ENCODE data around the gene PPP2R2D. TPM values are rescaled to one million over a fixed set of nuclear protein-coding genes. Genes with fewer than 3 reads are reported as not detected.

PPP2R2D gene
- polyA plus RNA-seq (ENCODE audit: insufficient read length in 3 of 3): 10 to 100 TPM; 43.2 to 47.6 (median 46.8) TPM
- long read RNA-seq, donor 1, full-length matches to known transcripts: 1 of 190 reads
- long read RNA-seq, donor 1, partial matches to known transcripts: 74 of 190 reads
- long read RNA-seq, donor 1, other reads (novel, unspliced or antisense): 115 of 190 reads
- long read RNA-seq, donor 2, full-length matches to known transcripts: 1 of 123 reads
- long read RNA-seq, donor 2, partial matches to known transcripts: 61 of 123 reads
- long read RNA-seq, donor 2, other reads (novel, unspliced or antisense): 61 of 123 reads
- long read RNA-seq, donor 3, full-length matches to known transcripts: 4 of 4 reads
- long read RNA-seq, donor 3, partial matches to known transcripts: 0 of 4 reads
- long read RNA-seq, donor 3, other reads (novel, unspliced or antisense): 0 of 4 reads
- long read RNA-seq, donor 4, full-length matches to known transcripts: 2 of 2 reads
- long read RNA-seq, donor 4, partial matches to known transcripts: 0 of 2 reads
- long read RNA-seq, donor 4, other reads (novel, unspliced or antisense): 0 of 2 reads
- long read RNA-seq, donor 5: 0 reads
- long read RNA-seq, donor 6, full-length matches to known transcripts: 4 of 12 reads
- long read RNA-seq, donor 6, partial matches to known transcripts: 8 of 12 reads
- long read RNA-seq, donor 6, other reads (novel, unspliced or antisense): 0 of 12 reads
- long read RNA-seq, donor 7, full-length matches to known transcripts: 5 of 243 reads
- long read RNA-seq, donor 7, partial matches to known transcripts: 108 of 243 reads
- long read RNA-seq, donor 7, other reads (novel, unspliced or antisense): 130 of 243 reads
- long read RNA-seq, donor 8, full-length matches to known transcripts: 8 of 15 reads
- long read RNA-seq, donor 8, partial matches to known transcripts: 7 of 15 reads
- long read RNA-seq, donor 8, other reads (novel, unspliced or antisense): 0 of 15 reads
- long read RNA-seq, donor 9, full-length matches to known transcripts: 1 of 1 reads
- long read RNA-seq, donor 9, partial matches to known transcripts: 0 of 1 reads
- long read RNA-seq, donor 9, other reads (novel, unspliced or antisense): 0 of 1 reads
- long read RNA-seq, donor 10, full-length matches to known transcripts: 4 of 4 reads
- long read RNA-seq, donor 10, partial matches to known transcripts: 0 of 4 reads
- long read RNA-seq, donor 10, other reads (novel, unspliced or antisense): 0 of 4 reads
- long read RNA-seq, donor 11: 0 reads
- long read RNA-seq, donor 12, full-length matches to known transcripts: 2 of 111 reads
- long read RNA-seq, donor 12, partial matches to known transcripts: 41 of 111 reads
- long read RNA-seq, donor 12, other reads (novel, unspliced or antisense): 68 of 111 reads
- long read RNA-seq, donor 13: 0 reads
- long read RNA-seq, donor 14, full-length matches to known transcripts: 10 of 10 reads
- long read RNA-seq, donor 14, partial matches to known transcripts: 0 of 10 reads
- long read RNA-seq, donor 14, other reads (novel, unspliced or antisense): 0 of 10 reads
- long read RNA-seq, donor 15, full-length matches to known transcripts: 3 of 3 reads
- long read RNA-seq, donor 15, partial matches to known transcripts: 0 of 3 reads
- long read RNA-seq, donor 15, other reads (novel, unspliced or antisense): 0 of 3 reads
- long read RNA-seq, donor 16, full-length matches to known transcripts: 13 of 510 reads
- long read RNA-seq, donor 16, partial matches to known transcripts: 174 of 510 reads
- long read RNA-seq, donor 16, other reads (novel, unspliced or antisense): 323 of 510 reads

- DNase-seq (ENCODE audit: extremely low read depth in 1 of 11, low read depth in 9 of 11, low spot score in 4 of 11): peak; percentile 79 to 95 (median 92)
Observed at GRCh38 chr10:131900350-131901152, at the start of gene PPP2R2D. Gene PPP2R2D, plus strand, starts transcription at chr10:131901008. Its CDS starts 141 bp downstream, at chr10:131901149.

GRCh38 chr10:131851346-131851745 is 49.5 kb upstream of the PPP2R2D start:
- DNase-seq (ENCODE audit: extremely low read depth in 1 of 11, low read depth in 9 of 11, low spot score in 4 of 11): no peak

DNA sequence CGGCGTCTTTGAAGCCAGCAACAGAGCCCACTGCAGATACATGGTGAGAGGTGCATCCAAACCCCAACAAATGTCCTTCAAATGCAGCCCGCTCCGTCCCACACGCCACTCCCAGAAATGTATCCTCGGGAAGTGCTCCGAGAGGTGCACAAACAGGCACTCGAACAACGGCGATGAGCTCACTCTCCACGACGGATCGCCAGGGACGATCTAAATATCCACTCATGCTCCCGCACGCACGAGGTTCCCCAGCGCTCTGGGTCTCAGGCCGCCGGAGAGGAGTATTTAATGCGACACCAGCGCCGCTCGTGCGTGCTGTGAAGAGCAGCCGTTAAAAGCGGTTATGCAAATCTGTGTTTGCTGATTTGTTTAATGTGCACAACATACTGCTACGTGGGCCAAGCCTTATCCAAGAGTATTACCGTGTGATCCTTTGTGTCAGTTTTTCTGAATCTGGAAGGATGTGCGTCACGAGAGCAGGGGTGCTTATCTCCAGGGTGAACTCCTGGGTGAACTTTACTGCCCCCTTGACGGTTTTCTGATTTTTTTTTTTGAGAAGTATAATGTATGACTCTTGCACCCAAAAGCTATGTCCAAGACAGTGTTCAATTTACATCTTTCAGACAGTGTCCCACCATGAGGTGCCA is 48.5 kb upstream of the PPP2R2D start:
- DNase-seq (ENCODE audit: extremely low read depth in 1 of 11, low read depth in 9 of 11, low spot score in 4 of 11): no peak

GRCh38 chr10:131852823-131853609 is 47.8 kb upstream of the PPP2R2D start:
- DNase-seq (ENCODE audit: extremely low read depth in 1 of 11, low read depth in 9 of 11, low spot score in 4 of 11): no peak

DNA sequence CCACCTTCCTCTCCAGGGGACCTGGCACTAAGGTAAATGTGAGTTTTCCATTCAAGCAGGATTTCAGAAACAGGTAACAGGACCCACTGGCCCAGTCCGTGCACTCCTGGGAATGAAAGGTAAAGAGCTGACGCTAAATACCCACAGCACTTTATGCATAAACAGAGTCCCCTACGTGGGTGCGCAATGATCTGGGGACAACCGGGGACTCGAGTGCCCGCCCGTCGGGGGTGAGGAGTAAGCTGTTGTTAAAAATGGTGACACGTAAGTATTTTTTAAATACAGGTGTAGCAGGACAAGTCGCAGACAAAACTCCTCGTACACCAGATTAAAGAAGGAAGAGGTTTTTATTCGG is 47.2 kb upstream of the PPP2R2D start:
- DNase-seq (ENCODE audit: extremely low read depth in 1 of 11, low read depth in 9 of 11, low spot score in 4 of 11): no peak

DNA sequence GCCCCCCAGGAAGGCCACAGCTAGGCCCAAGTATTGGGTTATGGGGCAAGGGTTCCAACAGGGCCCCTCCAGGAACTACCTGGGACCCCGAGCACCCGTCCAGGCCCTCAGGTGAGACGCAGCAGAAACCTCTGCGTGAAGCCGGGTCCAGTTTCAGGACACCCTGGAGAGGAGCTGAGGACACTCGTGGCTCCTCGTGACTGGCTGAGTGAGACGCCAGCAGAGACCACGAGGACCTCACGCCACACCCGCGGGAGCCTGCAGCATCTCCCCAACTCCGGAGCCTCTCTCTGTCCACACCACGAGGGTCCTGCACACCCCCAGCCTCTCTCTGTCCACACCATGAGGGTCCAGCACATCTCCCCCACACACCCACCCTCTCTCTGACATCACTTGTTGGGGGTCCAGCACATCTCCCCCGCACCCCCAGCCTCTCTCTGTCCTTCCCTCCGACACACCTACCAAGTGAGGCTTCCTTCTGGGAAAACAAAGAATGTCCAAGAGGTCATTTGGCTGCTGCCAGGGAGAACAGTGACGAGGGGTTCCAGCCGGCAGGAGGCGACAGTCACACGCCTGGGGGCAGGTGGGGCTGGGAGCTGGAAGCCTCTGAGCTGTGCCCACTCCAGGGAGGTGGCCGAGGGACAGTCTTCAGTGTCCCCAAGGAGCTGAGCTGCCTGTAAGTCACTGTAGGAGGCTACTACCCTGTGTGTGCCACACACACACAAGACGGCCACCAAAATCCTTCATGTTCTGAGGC is 46.1 kb upstream of the PPP2R2D start:
- DNase-seq (ENCODE audit: extremely low read depth in 1 of 11, low read depth in 9 of 11, low spot score in 4 of 11): no peak

GRCh38 chr10:131855461-131856401 is 45.1 kb upstream of the PPP2R2D start:
- no peak for DNase-seq (ENCODE audit: extremely low read depth in 1 of 11, low read depth in 9 of 11, low spot score in 4 of 11)

GRCh38 chr10:131856441-131857094 is 44.2 kb upstream of the PPP2R2D start:
- DNase-seq (ENCODE audit: extremely low read depth in 1 of 11, low read depth in 9 of 11, low spot score in 4 of 11): no peak

- no peak for DNase-seq (ENCODE audit: extremely low read depth in 1 of 11, low read depth in 9 of 11, low spot score in 4 of 11)
Observed at GRCh38 chr10:131857156-131858117, 43.4 kb upstream of the PPP2R2D start.

- no peak for DNase-seq (ENCODE audit: extremely low read depth in 1 of 11, low read depth in 9 of 11, low spot score in 4 of 11)
Observed at GRCh38 chr10:131858118-131858515, 42.7 kb upstream of the PPP2R2D start.

DNA sequence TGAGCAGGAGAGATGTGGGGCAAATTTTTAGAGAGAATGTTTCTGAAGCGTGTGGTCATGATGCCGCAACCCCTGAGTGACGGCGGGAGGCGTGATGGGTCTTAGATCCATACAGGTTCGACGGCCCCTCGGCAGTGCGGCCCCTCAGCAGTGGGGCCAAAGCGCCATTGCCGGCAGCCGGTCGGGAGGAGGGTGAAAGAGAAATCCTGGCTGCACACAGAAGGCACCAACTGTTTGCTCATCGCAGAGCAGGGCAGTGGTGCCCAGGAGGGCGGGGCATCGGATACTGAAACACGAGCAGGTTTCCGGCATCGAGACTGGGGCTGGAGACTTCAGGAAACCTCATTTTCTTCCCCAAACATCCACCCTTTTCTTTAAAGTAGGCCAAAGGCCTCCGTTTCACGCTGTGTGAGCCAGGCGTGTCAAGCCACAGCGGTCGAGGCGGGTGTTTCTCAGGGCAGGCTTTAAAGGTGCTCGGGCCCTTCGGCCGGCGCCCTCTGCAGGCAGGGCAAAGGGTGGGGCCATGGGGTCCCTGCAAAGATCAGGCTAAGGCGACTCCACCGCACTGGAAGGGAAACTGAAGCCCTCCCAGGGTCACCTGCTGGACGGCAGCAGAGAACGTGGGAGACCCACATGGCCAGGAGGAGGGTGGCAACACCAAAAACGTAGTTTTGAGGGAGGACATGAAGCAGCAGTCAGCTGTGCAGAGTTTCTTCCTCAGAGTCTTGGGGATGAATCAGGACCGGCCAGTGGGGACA is 42.0 kb upstream of the PPP2R2D start:
- no peak for DNase-seq (ENCODE audit: extremely low read depth in 1 of 11, low read depth in 9 of 11, low spot score in 4 of 11)

- DNase-seq (ENCODE audit: extremely low read depth in 1 of 11, low read depth in 9 of 11, low spot score in 4 of 11): no peak
Observed at GRCh38 chr10:131859341-131860020, 41.3 kb upstream of the PPP2R2D start.
